Lower leg skin (tissue), 3 donors: Measurements from ENCODE around the gene TM7SF3.

Experiments used
- CTCF ChIP-seq, 3 donors: fragments of 450-650 bp; IDR thresholded peaks; one replicate each; pipeline ENCODE4 v1.5.1; 2016; ENCODE audit warnings: antibody characterized with exemption in 3 of 3, mild to moderate bottlenecking in 3 of 3, moderate library complexity in 2 of 3
- POLR2A ChIP-seq, 2 donors: fragments of 450-650 bp; IDR thresholded peaks; one replicate each; pipeline ENCODE4 v1.6.1; 2016 to 2017; ENCODE audit warnings: antibody characterized with exemption in 2 of 2, mild to moderate bottlenecking in 1 of 2, moderate library complexity in 1 of 2

- TF ChIP-seq CTCF (IDR thresholded peaks at IDR 0.05) (no peak), POLR2A (IDR thresholded peaks at IDR 0.05) (no peak)
Observed at GRCh38 chr12:26954027-26954426, 60.2 kb downstream of the TM7SF3 start.
